Adrenal gland (tissue), 12 donors: ENCODE results near the gene MRPS22. TPM values are rescaled to one million over a fixed set of nuclear protein-coding genes. Genes with fewer than 3 reads are reported as not detected.

Source experiments
- polyA plus RNA-seq, 3 donors: library from polyadenylated mRNA; stranded (reverse); fragments of 200-250 nt in 2 of 3; fragments of 350-450 nt in 1 of 3; fragmentation: Illumina TruSeq in 1 of 3; extraction: RNeasy Lipid Tissue Mini Kit (QIAGEN cat#74804) in 1 of 3; gene quantifications; one replicate each; pipeline ENCODE4 v1.2.3, GENCODE V29; 2013 to 2014
- small RNA-seq, 2 donors: library from RNA; depleted of rRNA; stranded (forward); fragments of <200 nt; gene quantifications; one replicate each; pipeline ENCODE3, GENCODE V24; 2016
- total RNA-seq, 9 donors: library from RNA; depleted of rRNA in 4 of 9; stranded (reverse); fragments of >200 nt in 4 of 9; fragments of 120-200 nt in 1 of 9; fragmentation: NEBNext Ultra II Directional in 1 of 9; extraction: Animal tissue kit (Norgen Biotek cat#: 25700) in 1 of 9; gene quantifications; one replicate each; pipeline versions ENCODE4 v1.1.0 to v1.2.4, GENCODE V29; 2013 to 2023
- donor health status: healthy with polysubstance abuse.
- donor health status: Bipolar disorder and iron deficiency.
- donor health status: DM: yes; HTN: yes; CAD: no.
- donor health status: DM: no; HTN: no; CAD: no.
- donor health status: DM: no; HTN: no; CAD: no.
- donor health status: DM: yes; HTN: yes; CAD: no.

The MRPS22 gene
- total and polyA plus RNA-seq, 12 donors: 50.7 to 213 (median 95.5) TPM

Small RNA genes lying within 50 kb of the gene (small RNA-seq; reads per million reads assigned to genes)
- 0 reads per million in 2 donors for gene RF00026

Other genes starting within 250 kb of the MRPS22 start
- 100 to 1,000 TPM in 7 of 9 donors, 10 to 100 TPM in 2; 80.8 to 192 (median 131) TPM for gene COPB2, start 45.6 kb downstream of the MRPS22 start, total RNA-seq
- 100 to 1,000 TPM in 1 of 3 donors, 10 to 100 TPM in 2; 28.1 to 190 (median 29.4) TPM for gene COPB2, start 45.6 kb downstream of the MRPS22 start, polyA plus RNA-seq
- 1 to 10 TPM in 1 of 9 donors, not detected in 8; 2.2 TPM for gene RBP2, start 132.5 kb downstream of the MRPS22 start, total RNA-seq
- gene RBP2, start 132.5 kb downstream of the MRPS22 start, polyA plus RNA-seq: 1 to 10 TPM in 1 of 3 donors, under 1 TPM in 2; 0.71 to 1.9 (median 0.99) TPM
- 100 to 1,000 TPM; 146 to 624 (median 337) TPM for gene RBP1, start 195.7 kb downstream of the MRPS22 start, total RNA-seq
- gene RBP1, start 195.7 kb downstream of the MRPS22 start, polyA plus RNA-seq: 1,000 to 10,000 TPM in 1 of 3 donors, 100 to 1,000 TPM in 2; 579 to 1,050 (median 854) TPM